Activated CD4-positive, CD25-positive, alpha-beta regulatory T cell treated with anti-CD3 and anti-CD28 coated beads, Interleukin-2, amount 50 U/mL, for 72 hours (primary cell): ENCODE data around the gene SCNN1B.
"Not testable (repeated sequence)": the region's sequence is repeated elsewhere in the genome, so short reads cannot be mapped to it uniquely, and the experiment has no call there.

Experiments used
- DNase-seq: peaks from one replicate; pipeline ENCODE4 v3.0.0; 2021

The SCNN1B gene, protein sequence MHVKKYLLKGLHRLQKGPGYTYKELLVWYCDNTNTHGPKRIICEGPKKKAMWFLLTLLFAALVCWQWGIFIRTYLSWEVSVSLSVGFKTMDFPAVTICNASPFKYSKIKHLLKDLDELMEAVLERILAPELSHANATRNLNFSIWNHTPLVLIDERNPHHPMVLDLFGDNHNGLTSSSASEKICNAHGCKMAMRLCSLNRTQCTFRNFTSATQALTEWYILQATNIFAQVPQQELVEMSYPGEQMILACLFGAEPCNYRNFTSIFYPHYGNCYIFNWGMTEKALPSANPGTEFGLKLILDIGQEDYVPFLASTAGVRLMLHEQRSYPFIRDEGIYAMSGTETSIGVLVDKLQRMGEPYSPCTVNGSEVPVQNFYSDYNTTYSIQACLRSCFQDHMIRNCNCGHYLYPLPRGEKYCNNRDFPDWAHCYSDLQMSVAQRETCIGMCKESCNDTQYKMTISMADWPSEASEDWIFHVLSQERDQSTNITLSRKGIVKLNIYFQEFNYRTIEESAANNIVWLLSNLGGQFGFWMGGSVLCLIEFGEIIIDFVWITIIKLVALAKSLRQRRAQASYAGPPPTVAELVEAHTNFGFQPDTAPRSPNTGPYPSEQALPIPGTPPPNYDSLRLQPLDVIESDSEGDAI

DNA sequence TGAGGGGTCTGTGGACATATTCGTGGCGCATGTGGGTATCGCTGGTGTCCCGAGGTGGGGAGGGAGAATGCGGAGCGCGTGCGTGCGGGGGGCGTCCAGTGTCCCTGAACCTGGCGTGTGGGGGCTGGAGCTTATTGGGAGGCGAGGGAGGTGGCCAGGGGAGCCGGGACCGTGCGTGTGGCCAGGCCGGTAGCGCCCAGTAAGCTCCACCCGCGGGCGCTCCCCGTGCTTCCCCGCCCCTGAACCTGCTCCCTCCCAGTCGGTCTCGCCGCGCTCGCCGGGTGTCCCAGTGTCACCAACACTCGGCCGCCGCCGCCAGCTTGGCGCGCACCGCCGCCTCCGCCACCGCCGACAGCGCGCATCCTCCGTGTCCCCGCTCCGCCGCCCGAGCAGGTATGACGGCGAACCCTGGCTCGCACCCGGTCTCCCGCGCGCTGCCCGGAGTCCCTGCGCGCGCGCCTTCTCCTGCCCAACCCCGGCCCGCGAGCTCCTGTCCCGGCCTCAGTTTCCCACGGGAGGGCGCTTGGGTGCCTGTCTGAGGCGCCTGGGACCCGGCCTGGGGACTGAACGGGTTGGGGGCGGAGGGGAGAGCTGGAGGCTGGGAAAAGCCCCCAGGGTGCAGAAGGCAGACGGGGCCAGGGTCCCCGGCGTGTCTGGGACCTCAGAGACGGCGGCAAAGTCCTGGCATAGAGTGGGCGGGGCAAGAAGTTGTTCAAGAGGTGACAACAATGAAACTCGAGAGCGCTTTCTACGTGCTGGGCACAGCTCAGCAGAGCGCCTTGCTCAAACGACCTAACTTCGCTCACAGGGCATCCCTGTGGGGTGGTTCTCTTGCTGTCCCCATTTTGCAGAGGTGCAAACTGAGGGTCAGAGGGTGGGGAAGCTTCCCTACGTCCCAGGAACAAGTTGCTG is at the start of gene SCNN1B:
Gene SCNN1B, plus strand, starts transcription at position 258 of the 912 bp plus-strand sequence. CDS start 46,298 bp downstream, outside the sequence.
- DNase-seq = no peak

DNA sequence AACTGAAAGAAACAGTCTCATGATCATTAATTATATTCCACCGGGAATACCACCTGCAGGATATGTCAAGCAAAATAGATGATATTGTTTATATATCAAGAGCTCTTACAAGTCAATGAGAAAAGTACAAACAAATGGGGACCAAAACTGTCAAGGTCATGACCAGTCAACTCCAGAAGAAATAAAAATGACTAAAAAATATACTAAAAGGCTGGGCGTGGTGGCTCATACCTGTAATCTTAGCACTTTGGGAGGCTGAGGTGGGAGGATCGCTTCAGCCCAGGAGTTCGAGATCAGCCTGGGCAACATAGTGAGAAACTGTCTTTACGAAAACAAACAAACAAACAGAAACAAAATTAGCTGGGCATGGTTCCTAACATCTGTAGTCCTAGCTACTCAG is 49.8 kb upstream of the SCNN1B start:
- no peak for DNase-seq

DNA sequence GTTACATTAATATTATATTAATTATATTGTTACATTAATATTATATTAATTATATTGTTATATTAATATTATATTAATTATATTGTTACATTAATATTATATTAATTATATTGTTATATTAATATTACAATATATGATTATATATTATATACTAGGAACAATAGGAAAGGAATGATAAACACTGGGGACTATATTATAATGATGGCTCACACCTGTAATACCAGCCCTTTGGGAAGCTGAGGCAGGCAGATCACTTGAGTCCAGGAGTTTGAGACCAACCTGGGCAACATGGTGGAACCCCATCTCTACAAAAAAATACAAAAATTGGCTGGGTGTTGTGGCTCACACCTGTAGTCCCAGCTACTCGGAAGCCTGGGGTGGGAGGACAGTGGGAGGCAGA is 48.5 kb upstream of the SCNN1B start:
- DNase-seq = not testable (repeated sequence)

DNA sequence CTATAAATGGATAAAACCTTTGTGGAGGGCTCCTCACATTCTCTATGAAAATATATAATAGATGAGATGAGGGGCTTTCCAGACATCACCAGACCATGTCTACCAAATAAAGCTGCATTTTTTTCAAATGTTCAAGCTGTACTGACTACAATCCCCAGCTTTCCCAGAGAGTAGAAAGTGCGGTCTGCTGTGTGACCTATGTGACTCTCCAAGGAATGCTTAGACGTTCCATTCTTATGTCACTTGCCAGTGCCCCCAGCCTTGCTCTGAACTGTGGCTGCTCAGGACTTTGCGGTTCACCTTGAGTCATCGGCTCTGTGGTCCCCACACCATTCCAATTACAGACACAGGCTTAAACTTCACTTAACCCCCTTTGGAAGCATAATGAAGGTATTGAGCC is 47.8 kb upstream of the SCNN1B start:
- DNase-seq = no peak

DNA sequence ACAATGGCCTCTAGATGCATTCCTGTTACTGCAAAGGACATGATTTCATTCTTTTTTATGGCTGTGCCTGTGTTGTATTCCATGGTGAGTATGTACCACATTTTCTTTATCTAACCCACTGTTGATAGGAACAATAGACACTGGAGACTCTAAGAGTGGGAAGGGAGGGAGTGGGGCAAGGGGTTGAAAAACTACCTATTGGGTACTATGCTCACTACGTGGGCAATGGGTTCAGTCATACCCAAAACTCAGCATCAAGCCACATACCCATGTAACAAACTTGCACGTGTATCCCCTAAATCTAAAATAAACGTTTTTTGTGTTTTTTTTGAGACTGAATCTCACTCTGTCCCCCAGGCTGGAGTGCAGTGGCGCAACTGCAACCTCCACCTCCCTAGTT is 47.1 kb upstream of the SCNN1B start:
- DNase-seq = no peak

DNA sequence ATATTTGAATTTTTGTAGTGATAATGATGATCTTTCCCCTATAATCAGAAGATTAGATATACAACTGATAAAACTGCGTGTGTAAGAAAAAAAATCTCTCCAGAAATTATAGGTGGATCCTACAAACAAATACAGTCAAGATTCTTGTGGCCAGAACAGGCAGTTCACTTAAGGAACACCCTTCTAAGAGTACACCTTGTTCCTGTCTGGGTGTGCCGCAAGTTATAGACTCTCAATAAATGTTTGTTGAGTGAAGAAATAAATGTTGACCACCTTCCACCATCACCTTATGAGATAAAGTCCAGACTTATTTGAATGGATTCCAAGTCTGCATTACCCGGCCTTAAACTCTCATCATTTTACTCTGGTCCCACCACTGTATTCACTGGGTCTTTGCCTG is 45.7 kb upstream of the SCNN1B start:
- DNase-seq = no peak

DNA sequence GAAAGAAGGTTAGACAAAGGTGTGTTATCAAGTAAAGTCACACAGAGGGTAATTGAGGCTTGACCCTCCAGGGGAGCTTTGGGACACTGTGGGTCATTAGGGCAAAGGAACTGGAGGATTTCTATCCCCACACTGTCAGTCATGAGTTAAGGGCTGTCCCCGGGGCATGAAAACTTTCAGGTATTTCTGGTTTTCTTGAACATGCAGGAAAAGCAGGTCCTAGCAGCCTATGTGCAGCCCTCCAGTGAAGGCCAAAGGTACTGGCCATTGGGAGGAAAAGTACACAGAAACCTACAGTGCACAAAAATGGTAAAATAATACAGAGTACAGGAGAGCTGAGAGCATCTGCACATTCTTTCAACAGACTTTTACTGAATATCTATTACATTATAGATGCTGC is 44.4 kb upstream of the SCNN1B start:
- DNase-seq = no peak

DNA sequence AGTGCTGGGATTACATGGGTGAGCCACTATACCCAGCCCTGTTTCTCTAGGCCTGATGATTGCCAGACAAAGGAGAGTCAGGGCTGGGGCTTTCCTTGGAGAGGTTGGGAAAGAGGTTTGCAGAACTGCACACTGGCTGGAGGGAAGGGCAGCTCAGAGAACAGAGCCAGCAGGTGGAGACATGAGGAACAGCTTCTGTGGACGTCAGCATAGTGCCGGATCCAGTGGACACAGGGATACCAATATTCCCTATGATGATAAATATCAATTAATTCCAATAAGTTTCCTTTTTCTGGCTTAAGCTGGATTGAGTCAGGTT is 43.2 kb upstream of the SCNN1B start:
- no peak for DNase-seq

DNA sequence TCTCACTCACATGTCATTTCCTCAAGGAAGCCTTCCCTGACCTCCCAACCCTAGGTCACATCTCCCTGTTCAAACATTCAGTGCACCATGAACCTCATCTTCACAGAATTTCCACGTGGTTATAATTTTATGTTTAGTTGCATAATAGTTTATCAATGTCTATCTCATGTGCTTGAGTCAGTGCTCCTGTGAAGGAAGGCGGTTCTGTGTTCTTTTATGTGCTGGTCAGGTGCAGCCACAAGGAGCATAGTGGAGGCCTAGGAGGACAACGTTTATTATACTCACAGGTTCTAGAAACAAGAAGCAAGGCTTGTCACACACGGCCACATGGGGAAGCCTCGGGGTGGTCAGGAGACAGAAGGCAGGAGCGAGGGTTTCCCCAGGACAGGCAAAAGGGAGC is 34.5 kb upstream of the SCNN1B start:
- no peak for DNase-seq

DNA sequence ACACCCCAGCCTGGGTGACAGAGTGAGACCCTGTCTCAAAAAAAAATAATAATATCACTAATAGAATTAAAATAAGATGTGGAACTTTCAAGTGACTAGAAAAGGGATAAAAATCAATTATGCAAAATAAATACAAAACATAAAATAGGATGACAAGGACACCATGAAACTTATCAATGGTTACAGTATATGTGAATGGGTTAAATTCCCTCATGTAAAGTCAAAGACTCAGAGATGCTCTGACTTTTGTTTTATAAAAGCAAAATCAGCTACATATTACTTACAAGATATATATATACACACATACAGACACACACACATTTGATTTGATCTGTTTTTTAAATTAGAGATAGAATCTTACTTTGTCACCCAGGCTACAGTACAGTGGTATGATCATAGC is 33.5 kb upstream of the SCNN1B start:
- no peak for DNase-seq

DNA sequence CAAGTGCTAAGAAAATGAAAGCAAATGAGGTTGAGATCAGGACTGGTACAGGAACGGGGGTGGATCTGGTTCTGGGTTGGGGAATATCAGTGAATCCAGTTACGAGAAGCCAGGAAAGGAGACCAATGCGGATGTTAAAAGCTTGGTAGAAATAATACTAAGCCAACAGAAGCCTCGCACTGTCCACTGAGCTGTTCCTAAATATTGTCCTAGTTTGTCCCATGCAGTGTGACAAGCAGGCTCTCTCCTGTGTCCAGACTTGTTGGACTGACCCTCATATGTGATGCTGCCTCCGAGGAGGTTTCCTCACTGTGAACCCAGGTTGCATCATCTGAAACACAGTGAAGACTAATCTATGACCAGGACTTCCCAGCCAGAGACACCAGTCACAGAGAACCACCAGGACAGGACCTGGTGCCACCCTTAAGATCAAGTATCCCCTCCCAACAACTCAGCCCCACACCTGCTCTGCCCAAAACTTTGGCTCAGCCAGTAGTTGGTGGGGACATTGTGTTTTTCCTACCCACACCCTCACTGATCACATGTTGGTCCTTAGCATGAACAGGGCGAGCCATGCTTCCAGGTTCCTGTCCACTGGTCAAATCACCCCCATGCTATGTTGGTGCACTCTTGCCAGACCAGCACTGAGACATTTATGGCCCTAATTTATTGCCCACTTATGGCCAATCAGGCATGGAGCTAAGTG is 32.7 kb upstream of the SCNN1B start:
- no peak for DNase-seq

DNA sequence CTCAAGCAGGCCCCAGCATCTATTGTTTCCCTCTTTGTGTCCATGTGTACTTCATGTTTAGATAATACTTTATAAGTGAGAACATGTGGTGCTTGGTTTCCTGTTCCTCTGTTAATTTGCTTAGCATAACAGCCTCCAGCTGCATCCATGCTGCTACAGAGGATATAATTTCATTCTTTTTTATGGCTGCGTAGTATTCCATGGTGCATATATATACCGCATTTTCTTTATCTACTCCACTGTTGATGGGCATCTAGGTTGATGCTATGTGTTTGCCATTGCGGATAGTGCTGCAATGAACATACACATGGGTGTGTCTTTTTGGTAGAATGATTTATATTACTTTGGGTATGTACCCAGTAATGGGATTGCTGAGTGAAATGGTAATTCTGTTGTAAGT is 31.4 kb upstream of the SCNN1B start:
- DNase-seq = no peak

DNA sequence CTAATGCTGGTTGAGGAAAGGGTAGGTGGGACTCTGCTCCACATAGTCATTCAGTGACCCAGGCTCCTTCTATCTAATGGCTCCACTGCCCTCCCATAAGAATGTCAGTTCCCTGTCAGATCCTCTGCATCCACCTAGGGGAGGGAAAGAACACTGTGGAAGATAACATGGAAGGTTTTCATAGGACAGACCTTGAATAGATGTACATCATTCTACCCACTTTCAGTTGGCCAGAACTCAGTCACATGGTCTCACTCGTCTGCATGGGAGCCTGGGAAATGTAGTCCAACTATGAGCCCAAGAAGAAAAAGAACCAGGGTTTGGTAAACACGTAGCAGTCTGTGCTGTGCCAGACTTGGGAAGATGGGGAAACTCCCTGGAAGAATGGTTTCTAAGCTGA is 27.1 kb upstream of the SCNN1B start:
- DNase-seq = no peak

DNA sequence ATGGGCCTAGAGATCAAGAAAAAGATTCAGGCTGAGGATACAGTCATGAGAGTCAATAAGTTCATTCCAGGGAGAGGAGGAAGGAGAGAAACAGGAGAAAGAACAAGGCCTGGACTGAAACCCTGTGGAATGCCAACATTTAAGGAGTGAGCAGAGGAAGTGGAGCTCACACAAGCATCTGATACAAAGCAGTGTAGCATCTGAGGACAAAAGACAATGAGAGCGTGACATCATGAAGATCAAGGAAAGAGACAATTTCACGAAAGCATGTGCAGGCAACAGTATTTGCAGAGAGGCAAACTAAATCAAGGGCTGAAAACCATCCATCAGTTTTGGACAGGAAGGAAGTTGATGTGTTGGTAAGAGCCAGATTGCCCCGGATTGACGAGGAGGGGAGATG is 25.3 kb upstream of the SCNN1B start:
- DNase-seq = no peak

DNA sequence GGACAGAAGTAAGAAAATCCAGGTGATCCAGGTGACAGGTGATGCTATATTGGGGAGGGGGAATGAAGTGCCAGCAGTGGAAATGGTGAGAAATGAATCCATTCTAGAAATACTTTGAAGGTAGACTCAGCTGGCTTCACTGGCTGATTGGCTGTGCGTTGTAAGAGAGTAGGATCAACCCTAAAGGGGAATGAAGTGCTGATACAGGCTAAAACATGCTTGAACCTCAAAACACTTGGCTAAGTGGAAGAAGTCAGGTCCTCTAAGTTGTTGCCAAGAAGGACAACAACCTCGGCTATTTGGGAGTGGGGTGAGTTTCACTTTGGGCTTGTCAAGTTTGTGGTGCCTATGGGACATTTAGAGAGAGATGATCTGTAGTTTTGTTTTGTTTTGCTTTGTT is 24.1 kb upstream of the SCNN1B start:
- no peak for DNase-seq

DNA sequence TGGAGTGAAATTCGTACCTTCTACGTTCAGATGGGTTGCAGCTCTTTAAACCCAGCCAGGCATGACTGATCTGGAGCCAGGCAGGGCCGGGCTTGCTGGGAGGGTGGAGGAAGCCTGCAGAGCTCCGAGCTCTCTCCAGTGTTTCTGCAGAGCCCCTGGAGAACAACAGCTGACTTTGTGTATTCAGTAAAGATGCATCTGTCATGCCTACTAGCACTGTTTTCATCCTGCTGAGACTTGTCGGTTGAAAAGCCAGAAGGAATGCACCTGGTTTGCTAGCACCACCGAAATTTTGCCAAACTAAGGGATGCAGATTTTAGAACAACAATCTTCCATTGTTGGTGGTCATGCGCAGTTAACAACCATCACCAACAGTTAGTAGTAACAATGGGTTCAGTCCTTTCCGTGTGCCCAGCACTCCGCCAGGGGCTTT is 22.4 kb upstream of the SCNN1B start:
- no peak for DNase-seq

DNA sequence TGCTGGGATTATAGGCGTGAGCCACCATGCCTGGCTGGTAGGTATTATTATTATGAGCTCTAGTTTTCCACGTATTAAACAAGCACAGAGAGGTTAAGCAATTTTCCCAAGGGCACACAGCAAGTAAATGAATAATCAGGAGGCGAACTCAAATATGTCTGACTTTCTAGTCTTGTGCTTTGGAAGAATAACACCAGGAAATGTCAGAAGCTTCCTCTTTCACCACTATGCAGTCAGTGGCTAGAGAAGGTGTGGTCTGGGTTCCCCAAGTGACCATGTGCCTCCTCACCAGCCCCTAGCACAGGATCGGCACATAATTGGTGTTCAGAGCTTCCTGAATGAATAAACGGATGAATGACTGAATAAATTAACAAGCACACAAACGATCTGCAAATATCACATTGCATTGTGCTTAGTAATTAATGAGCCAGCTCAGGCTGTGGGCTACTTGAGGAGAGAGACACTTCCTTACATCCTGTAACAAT is 21.6 kb upstream of the SCNN1B start:
- no peak for DNase-seq

DNA sequence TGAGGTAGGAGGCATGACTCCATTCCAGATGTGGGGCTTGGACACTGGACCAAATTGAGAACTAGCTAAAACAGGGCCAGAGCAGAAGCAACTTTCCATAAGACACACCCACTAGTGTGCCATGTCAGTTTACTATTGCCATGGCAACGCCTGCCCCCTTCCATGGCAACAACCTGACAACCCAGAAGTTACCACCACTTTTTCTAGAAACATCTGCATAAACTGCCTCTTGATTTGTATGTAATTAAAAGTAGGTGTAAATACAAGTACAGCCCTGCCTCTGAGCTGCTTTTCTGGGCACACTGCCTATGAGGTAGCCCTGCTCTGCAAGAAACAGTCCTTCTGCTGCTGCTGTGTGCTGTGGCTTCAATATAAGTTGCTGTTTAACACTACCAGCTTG is 19.5 kb upstream of the SCNN1B start:
- no peak for DNase-seq

DNA sequence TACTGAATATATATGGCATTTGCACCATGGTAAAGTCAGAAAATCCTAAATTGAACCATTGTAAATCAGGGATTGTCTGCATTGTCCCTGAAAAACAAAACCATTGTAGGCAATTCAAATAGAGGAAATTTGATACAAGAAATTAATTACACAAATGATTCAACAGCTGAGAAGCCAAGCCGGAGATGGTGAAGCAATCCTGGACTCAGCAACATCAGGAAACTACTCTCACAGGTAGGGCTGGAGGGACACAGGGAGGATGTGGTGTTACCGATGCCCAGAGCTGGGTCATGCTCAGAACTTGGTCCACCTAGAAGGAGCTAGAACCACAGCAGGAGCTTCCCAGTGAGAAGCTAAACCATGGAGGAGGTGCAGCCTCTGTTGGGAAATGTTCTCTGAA is 18.5 kb upstream of the SCNN1B start:
- no peak for DNase-seq

DNA sequence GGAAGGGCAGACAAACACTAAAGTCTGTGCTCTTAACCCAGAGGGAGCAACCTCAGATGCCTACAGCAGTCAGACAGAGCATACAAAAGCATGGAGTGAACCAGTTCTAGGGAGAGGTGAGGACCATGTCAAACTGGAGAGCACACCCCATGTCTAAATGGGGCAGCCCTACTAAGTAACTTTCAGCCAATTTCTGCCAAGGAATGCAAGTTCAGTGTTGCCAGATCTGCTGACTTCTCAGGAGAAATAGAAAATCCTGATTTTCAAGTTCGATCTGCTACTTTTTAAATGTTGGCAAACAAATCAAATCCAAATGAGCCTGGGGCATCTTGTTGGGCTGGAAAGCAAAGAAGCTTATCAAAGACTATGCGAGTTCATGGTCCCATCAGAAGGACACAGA is 17.5 kb upstream of the SCNN1B start:
- DNase-seq = no peak

DNA sequence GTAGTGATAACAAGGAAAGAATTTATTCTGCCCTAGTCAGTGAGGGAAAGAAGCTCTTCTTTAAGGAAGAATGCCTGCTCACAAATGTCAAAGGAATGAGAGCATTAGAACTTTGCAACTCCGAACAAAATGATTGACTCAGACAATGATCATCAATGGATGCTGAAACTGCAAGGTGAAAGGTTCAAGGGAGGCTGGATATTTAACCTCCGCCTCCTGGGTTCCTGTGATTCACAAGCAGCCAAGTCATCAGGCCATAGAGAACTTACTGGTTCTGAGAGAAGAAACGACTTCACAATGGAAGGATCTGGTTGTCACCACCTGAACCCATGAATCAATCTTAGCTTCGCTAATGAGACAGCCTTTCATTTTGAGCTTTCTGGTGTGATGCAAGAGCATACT is 16.0 kb upstream of the SCNN1B start:
- no peak for DNase-seq

DNA sequence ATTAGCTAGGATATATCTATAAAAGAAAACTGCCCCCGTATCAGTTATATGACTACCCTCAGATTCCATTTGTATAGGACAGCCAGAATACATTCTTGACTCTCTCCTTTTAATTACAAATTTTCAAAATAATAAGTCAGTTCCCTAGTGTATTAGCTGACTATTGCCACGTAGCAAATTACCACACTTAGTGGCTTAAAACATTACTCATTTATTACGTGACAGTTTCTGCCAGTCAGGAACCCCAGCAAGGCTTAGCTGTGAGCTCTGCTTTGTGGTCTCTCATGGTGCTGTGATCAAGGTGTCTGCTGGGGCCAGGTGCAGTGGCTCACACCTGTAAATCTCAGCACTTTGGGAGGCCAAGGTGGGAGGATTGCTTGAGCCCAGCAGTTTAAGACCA is 13.9 kb upstream of the SCNN1B start:
- no peak for DNase-seq
